ENCODE measurements around the gene DIRAS3.

- no peak for TF ChIP-seq CTCF (IDR thresholded peaks at IDR 0.05; ENCODE audit: low read depth, low read length, poor library complexity, severe bottlenecking)
- TF ChIP-seq EZH2phosphoT487 (IDR thresholded peaks at IDR 0.05; ENCODE audit: borderline replicate concordance, low read length), result no peak
Observed at GRCh38 chr1:67997746-67998145, 52.7 kb downstream of the DIRAS3 start.

All from DOHH2 (cell line).